ENCODE results near the gene CHRNB2.

DNA sequence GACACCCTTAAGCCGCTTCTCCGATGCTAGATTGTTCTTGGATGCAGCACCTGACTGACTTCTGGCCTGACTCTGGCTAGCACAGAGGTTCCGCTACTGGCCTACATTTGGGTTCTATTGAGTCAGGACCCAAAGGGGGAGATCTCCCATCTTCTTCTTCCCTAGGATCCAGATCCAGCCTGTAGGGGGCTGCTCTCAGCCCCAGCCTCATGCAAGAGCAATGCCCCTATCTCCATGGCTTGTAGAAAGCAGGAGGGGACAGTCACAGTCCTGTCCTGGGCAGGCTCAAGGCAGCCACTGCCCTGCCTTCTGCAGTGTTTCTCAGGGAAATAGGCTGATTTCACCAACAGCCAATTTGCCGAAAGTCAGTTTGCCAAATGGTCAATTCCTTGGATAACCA, 46.7 kb downstream of the CHRNB2 start:
- TF ChIP-seq, protein P1, sequence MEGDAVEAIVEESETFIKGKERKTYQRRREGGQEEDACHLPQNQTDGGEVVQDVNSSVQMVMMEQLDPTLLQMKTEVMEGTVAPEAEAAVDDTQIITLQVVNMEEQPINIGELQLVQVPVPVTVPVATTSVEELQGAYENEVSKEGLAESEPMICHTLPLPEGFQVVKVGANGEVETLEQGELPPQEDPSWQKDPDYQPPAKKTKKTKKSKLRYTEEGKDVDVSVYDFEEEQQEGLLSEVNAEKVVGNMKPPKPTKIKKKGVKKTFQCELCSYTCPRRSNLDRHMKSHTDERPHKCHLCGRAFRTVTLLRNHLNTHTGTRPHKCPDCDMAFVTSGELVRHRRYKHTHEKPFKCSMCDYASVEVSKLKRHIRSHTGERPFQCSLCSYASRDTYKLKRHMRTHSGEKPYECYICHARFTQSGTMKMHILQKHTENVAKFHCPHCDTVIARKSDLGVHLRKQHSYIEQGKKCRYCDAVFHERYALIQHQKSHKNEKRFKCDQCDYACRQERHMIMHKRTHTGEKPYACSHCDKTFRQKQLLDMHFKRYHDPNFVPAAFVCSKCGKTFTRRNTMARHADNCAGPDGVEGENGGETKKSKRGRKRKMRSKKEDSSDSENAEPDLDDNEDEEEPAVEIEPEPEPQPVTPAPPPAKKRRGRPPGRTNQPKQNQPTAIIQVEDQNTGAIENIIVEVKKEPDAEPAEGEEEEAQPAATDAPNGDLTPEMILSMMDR (IDR thresholded peaks at IDR 0.05), result no peak
- TF ChIP-seq EZH2 (IDR thresholded peaks at IDR 0.05; ENCODE audit: borderline replicate concordance, insufficient read depth, low read depth, low read length, poor library complexity, severe bottlenecking), result no peak

All from B cell (primary cell).